Activated naive CD8-positive, alpha-beta T cell treated with anti-CD3 and anti-CD28 coated beads, Interleukin-2, amount 50 U/mL, for 24 hours (primary cell): Measurements from ENCODE around the gene ARHGAP15.

Experiments
- ATAC-seq: fragments of 150-1000 bp; cut with Tn5 transposase; one replicate; pipeline ENCODE4 v1.10.0; 2021
- DNase-seq: peaks from one replicate; pipeline ENCODE4 v3.0.0; 2021
- H3K27ac Mint-ChIP-seq: one replicate; pipeline ENCODE4 v1.8.0; 2021; ENCODE audit warnings: mild to moderate bottlenecking, mixed read lengths
- H3K27me3 Mint-ChIP-seq: one replicate; pipeline ENCODE4 v1.8.0; 2021; ENCODE audit warnings: mixed read lengths
- H3K36me3 Mint-ChIP-seq: one replicate; pipeline ENCODE4 v1.8.0; 2021; ENCODE audit warnings: low read depth, mixed read lengths
- H3K4me1 Mint-ChIP-seq: one replicate; pipeline ENCODE4 v1.8.0; 2021; ENCODE audit warnings: mixed read lengths
- H3K4me3 Mint-ChIP-seq: one replicate; pipeline ENCODE4 v1.8.0; 2021; ENCODE audit warnings: mild to moderate bottlenecking, moderate library complexity, mixed read lengths
- H3K9me3 Mint-ChIP-seq: one replicate; pipeline ENCODE4 v1.8.0; 2021; ENCODE audit warnings: mixed read lengths

ARHGAP15 gene

DNA sequence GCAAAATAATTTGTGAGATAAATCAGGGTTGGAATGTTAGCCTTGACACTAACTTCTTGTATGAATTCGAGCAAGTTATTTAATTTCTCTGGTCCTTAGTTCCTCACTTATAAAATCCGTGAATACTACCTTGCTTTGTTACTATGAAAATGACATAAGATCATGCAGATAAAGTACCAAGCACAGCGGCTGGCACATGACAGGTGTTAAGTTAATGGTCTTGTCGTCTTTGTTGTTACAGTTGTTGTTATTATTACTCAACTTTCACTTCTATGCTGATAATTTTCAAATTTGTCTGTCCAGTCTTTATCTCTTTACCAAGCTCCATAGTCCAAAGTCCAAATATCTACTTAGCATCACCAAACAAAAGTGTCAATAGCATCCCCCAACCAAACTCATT, 482.1 kb downstream of the ARHGAP15 start:
- Mint-ChIP-seq H3K36me3 (peaks cover 13% of the 10 kb centered on the region), H3K27ac (no peak overlapping the region), H3K9me3 (no peaks in the 10 kb centered on the region), H3K27me3 (no peaks in the 10 kb centered on the region), H3K4me1 (peaks cover 27% of the 10 kb centered on the region), H3K4me3 (no peak overlapping the region)
- DNase-seq (no peak), ATAC-seq (no peak)

DNA sequence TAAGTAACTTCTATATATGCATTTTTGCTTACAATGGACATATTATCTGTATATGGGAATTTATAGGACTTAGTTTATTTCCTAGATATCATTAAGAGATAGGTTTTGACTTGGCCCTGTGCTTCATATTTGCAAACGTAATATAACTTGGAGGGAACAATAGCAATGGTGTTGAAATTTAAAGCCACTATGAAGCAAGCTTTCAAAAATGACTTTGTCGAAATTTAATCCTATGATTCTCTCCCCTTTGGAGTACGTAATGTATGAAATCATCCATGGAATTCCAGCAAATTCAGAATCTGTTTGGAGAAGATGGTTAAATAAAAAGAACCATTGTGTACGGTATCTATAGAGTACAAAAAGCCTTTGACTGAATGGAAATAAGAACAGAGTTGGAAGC, 486.3 kb downstream of the ARHGAP15 start:
- ATAC-seq, result no peak
- Mint-ChIP-seq H3K27ac (no peak overlapping the region), H3K4me3 (no peak overlapping the region), H3K4me1 (peaks cover 19% of the 10 kb centered on the region), H3K27me3 (no peaks in the 10 kb centered on the region), H3K9me3 (no peaks in the 10 kb centered on the region), H3K36me3 (peaks cover 16% of the 10 kb centered on the region)
- DNase-seq, result no peak

DNA sequence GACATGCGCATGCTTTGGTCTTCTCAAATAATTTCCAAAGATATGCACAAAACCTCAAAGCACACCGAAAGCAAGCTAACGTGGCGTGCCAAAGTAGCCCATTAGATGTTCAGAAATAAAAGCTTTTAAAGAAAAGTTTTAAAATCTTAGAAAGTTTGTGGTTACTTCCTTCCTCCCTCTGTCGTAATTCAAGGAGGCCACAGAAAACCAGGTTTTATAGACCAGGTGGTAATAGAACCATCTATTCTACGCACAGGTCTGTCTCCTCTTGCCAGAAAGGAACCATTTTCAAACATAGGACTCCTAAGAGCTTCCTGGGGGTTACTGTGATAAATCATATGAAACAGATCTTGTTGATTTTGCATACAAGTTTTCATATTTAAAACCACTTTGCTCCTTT, 487.2 kb downstream of the ARHGAP15 start:
- H3K4me3 Mint-ChIP-seq, result no peak overlapping the region
- H3K9me3 Mint-ChIP-seq, result no peaks in the 10 kb centered on the region
- no peak for ATAC-seq
- DNase-seq, result no peak
- no peak overlapping the region for H3K27ac Mint-ChIP-seq
- H3K4me1 Mint-ChIP-seq, result peaks cover 21% of the 10 kb centered on the region
- H3K27me3 Mint-ChIP-seq, result no peaks in the 10 kb centered on the region
- peaks cover 16% of the 10 kb centered on the region for H3K36me3 Mint-ChIP-seq

DNA sequence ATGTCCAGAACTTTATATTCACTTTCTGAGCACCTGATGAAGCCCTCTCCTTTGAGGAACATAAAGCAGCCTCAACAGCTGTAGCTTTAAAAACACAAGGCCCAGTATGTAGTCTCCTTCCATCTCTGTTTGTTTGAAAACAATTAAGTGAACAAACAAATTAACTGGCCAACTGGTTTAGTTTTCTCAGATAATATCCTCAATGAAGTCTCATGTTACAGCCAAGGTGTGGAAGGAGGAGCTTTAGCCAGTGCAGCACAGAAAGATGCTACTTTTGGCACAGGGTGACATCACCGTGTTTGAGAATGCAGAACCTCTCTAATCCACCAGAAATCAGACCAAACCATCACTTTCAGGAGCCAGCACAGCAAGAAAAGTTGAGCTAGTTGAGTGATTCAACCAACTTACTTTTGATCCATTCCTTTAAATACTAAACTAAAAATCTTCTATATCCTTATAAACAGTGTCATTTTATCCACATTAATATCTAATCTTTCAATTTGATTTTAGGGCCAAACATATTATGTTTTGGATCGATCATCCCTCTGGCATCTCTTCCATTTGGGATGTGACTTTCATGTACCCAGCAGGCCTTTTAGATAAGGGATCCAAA, 488.7 kb downstream of the ARHGAP15 start:
- Mint-ChIP-seq H3K9me3 (no peaks in the 10 kb centered on the region), H3K36me3 (peaks cover 17% of the 10 kb centered on the region), H3K4me3 (no peak overlapping the region), H3K27ac (no peak overlapping the region), H3K4me1 (peaks cover 21% of the 10 kb centered on the region), H3K27me3 (no peaks in the 10 kb centered on the region)
- DNase-seq (no peak), ATAC-seq (no peak)

DNA sequence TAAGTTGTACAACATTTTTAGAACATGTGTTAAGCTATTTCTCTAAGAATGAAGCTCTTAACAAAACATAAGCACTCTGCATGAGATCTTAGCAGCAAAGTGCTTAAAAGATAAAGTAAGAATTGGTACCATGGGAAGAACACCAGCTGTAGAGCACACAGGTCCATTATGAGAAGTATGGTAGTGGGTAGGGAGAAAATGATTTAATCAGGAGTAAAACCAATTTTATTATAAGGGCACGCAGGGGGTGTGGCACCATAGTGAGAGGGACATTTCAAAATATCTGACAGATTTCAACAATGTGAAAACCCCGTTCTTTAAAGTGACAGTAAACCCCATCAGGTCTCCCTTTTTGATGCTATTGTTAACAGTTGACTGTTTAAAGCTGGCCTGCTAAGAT, 492.9 kb downstream of the ARHGAP15 start:
- Mint-ChIP-seq H3K9me3 (peaks cover 5% of the 10 kb centered on the region), H3K27me3 (no peaks in the 10 kb centered on the region), H3K4me3 (no peak overlapping the region), H3K4me1 (peaks cover 3% of the 10 kb centered on the region), H3K36me3 (peaks cover 46% of the 10 kb centered on the region), H3K27ac (no peak overlapping the region)
- DNase-seq, result no peak
- no peak for ATAC-seq

DNA sequence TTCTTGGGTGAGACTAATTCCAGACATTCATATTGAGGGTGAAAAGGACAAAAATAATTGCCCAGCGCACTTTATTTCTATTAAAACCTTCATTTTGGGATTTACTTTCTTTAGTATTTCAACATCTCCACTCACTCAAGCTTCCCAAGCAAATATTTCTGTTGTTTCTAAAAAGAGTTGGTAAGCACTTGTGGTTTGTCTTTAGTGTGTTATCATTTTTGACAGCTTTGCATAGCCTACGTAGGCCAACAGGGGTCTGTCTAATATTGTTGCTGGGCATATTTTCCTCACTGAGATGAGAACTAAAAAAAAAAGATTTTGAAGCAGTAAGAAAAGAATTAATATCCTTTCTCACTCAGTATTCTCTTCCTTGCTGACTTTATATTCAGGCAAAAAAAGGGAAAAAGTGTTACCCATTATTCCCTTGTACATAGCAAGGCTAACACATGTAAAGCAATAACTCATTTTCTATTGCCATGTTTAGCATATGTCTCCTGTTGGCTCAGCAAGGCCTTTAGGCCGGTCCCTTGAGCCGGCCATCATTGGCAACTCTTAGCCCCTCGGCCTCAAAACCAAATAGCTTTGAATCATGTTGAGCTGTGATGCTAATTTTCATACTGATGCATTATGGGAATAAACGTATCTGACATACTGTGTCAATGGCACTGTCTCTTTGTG, 494.2 kb downstream of the ARHGAP15 start:
- H3K4me1 Mint-ChIP-seq, result peaks cover 3% of the 10 kb centered on the region
- H3K27me3 Mint-ChIP-seq, result no peaks in the 10 kb centered on the region
- H3K27ac Mint-ChIP-seq, result no peak overlapping the region
- DNase-seq, result no peak
- peaks cover 5% of the 10 kb centered on the region for H3K9me3 Mint-ChIP-seq
- H3K4me3 Mint-ChIP-seq, result no peak overlapping the region
- H3K36me3 Mint-ChIP-seq, result peaks cover 56% of the 10 kb centered on the region
- no peak for ATAC-seq

DNA sequence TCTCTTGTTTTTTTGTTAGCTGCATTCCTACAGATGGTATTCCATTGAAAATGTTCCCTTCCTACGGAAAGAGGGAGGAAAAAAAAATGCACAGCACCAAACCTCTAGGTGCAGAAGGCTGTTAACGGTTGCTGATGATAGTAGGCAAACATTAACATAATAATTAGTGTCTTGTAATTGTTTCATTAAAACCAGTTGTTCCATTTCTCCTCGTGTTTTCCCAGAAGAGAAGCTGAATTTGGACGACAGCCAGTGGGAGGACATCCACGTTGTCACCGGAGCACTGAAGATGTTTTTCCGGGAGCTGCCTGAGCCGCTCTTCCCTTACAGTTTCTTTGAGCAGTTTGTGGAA, 494.7 kb downstream of the ARHGAP15 start:
- H3K9me3 Mint-ChIP-seq, result peaks cover 5% of the 10 kb centered on the region
- no peak for ATAC-seq
- H3K4me3 Mint-ChIP-seq, result no peak overlapping the region
- no peak for DNase-seq
- H3K27ac Mint-ChIP-seq, result no peak overlapping the region
- H3K27me3 Mint-ChIP-seq, result no peaks in the 10 kb centered on the region
- H3K4me1 Mint-ChIP-seq, result peaks cover 3% of the 10 kb centered on the region
- H3K36me3 Mint-ChIP-seq, result peaks cover 60% of the 10 kb centered on the region

DNA sequence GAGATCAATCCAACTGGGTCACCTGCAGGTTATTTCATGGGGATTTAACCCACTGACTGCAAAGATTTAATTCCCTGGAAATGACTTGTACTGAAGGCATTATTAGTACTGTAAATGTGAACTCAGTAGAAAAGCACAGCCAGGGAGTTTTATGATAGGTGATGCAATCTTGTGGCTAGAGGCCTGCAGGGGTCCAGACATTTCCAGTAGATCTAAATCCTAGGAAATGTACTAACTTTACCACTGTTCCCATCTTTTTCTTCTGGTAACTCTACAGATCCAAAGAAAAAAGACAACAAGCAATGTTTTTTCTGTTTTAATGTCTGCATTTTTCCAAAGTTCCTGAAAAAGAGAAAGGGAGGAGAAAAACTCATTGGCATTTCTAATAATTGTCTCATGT, 500.1 kb downstream of the ARHGAP15 start:
- Mint-ChIP-seq H3K36me3 (peaks cover 67% of the 10 kb centered on the region), H3K27ac (no peak overlapping the region), H3K27me3 (no peaks in the 10 kb centered on the region), H3K9me3 (peaks cover 10% of the 10 kb centered on the region), H3K4me3 (no peak overlapping the region), H3K4me1 (peaks cover 17% of the 10 kb centered on the region)
- ATAC-seq (no peak), DNase-seq (no peak)

DNA sequence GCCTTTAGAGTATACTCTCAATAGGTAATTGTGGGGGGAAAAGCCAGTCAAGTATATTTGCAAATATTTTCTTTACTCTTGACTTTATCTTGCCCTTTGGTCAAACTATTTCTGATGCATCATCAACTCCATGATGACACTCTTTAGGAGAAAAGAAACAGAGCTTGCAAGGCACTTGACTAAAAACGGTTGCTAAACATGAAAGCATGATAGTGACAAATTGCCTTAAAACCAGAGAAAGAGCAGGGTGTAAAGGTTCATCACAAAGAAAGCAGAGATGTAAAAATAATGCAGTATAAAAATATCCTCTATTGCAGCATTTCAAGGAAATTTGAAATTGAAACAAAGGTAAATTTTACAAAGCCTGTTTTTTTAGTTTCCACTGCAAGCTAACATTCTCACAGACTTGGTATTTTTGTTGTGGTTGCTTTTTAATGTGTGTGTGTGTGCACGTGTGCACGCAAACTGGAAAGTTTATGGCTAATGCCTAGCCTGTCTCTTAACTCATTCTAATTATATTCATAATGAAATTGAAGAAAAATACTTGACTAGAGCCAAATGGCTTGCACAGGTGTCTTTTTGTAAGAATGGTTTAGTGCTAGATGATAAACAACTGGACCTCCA, 503.6 kb downstream of the ARHGAP15 start:
- Mint-ChIP-seq H3K4me3 (no peak overlapping the region), H3K9me3 (peaks cover 33% of the 10 kb centered on the region), H3K27ac (peak overlapping the region; percentile 49), H3K4me1 (peaks cover 17% of the 10 kb centered on the region), H3K27me3 (no peaks in the 10 kb centered on the region), H3K36me3 (peaks cover 63% of the 10 kb centered on the region)
- DNase-seq (no peak), ATAC-seq (peak; percentile 40)

DNA sequence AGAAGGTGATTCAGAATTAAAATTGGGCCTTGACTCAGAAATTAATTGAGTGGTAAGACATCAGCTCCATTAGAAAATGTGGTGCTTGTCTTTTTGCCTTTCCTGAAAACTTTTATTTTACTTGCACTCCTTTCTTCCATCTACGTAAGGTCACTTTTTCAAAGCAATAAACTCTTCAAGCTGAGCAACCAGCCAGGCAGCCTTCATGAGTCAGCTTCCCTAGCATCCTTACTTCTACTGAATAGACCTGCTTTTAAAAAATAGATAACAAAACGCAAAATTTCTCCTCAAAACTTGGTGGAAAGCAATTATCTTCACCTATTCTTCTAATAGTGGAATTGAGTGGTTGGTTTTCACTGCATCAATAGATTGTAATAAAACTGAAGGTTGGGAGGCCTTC, 504.2 kb downstream of the ARHGAP15 start:
- peaks cover 58% of the 10 kb centered on the region for H3K36me3 Mint-ChIP-seq
- H3K4me3 Mint-ChIP-seq, result no peak overlapping the region
- H3K27me3 Mint-ChIP-seq, result no peaks in the 10 kb centered on the region
- DNase-seq (no peak), ATAC-seq (no peak)
- peak overlapping the region; percentile 15 for H3K27ac Mint-ChIP-seq
- H3K9me3 Mint-ChIP-seq, result peaks cover 33% of the 10 kb centered on the region
- H3K4me1 Mint-ChIP-seq, result peaks cover 17% of the 10 kb centered on the region

DNA sequence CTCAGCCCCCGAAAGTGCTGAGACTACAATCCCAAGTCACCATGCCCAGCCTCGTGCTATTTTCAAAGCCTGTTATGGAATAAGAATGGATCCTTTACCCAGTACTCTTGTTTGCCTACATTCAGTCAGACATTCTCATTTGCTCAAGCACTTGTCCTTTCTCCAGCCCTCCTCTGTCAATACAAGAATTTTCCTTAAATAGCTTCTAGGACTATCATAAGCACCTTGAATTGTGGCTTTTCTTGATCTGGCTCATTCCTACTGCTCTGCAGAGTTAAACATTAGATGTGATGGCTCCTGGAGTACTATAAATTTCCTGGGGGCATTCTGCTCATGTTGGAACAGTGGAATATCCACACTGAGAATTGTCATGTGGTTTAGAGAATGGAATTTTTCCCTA, 506.1 kb downstream of the ARHGAP15 start:
- H3K4me1 Mint-ChIP-seq, result peaks cover 17% of the 10 kb centered on the region
- no peaks in the 10 kb centered on the region for H3K27me3 Mint-ChIP-seq
- no peak overlapping the region for H3K4me3 Mint-ChIP-seq
- H3K9me3 Mint-ChIP-seq, result peaks cover 33% of the 10 kb centered on the region
- no peak overlapping the region for H3K27ac Mint-ChIP-seq
- ATAC-seq, result no peak
- no peak for DNase-seq
- peaks cover 57% of the 10 kb centered on the region for H3K36me3 Mint-ChIP-seq

DNA sequence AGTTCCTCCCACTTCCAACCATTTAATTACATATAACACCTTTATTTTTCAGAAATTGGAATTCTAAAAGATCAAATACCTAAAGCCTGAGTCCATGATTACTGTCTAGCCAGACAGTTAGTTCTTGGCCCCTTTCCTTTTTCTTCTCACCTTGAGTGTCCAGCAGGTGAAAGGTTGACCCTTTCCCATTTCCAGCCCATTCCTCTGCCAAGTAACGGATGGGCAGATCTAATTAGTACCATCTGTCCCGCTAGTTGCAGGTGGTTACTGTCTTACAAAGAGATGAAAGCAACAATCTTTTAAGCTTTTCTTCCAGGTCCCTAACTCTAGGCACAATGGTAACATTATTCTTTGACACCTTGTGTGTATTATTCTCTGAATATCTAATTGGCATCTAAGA, 506.7 kb downstream of the ARHGAP15 start:
- Mint-ChIP-seq H3K9me3 (peaks cover 33% of the 10 kb centered on the region), H3K27me3 (no peaks in the 10 kb centered on the region), H3K27ac (no peak overlapping the region), H3K4me3 (no peak overlapping the region), H3K36me3 (peaks cover 60% of the 10 kb centered on the region), H3K4me1 (peaks cover 17% of the 10 kb centered on the region)
- no peak for DNase-seq
- ATAC-seq, result no peak

DNA sequence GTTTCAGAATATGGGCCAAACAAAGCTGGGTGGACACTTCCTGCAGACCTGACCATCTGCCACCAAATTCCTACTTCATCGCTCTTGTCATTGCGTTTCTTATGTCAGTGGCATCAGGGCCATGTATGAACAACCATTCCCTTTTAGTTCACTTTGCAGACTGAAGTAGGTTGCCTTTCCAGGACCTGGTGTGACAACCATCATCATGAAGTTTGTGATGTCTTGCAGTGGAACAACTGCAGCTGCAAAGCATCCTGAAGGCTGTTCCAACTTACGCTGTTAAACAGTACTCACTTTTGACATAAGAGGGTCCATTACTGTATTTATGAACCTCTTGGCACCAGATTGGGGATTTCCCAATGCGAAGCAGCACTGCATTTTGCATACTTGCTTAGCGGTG, 511.6 kb downstream of the ARHGAP15 start:
- DNase-seq, result no peak
- ATAC-seq, result no peak
- H3K9me3 Mint-ChIP-seq, result peaks cover 16% of the 10 kb centered on the region
- no peaks in the 10 kb centered on the region for H3K4me1 Mint-ChIP-seq
- no peak overlapping the region for H3K27ac Mint-ChIP-seq
- H3K27me3 Mint-ChIP-seq, result no peaks in the 10 kb centered on the region
- peaks cover 36% of the 10 kb centered on the region for H3K36me3 Mint-ChIP-seq
- H3K4me3 Mint-ChIP-seq, result no peak overlapping the region

DNA sequence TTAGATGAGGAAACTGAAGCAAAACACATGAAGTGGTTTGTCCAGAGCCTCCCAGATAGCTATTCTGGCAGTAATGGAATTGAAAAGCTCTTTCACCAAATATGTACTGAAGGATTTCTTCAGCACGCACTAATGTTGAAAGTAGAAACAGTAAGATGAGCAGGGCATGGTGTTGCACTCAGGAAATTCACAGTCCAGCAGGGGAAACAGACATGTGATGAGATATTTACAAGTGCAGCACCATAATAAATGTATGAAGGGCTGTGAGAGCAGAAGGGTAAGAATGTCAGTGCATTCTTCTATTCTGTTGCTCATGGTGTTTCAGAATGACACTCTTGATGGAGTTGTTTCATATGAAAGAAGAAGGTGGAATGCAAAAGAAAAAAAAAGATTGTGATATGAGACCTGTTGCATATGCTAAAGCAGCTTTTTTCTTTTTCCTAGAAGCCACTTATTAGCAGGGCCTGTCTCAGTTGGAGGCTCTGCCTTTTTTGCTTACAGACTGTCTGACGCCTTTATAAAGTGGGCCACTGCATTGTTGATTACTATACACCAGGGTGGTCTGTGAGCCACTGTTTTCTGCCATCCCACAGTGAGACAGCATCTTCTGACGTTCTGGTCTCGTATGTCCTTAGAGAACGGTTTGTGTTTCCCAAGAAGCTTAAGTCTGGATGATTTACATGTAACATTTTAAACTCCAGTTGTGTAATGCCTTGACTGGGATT, 516.9 kb downstream of the ARHGAP15 start:
- H3K27me3 Mint-ChIP-seq, result no peaks in the 10 kb centered on the region
- H3K36me3 Mint-ChIP-seq, result peaks cover 44% of the 10 kb centered on the region
- H3K4me3 Mint-ChIP-seq, result no peak overlapping the region
- no peak overlapping the region for H3K27ac Mint-ChIP-seq
- peaks cover 27% of the 10 kb centered on the region for H3K9me3 Mint-ChIP-seq
- H3K4me1 Mint-ChIP-seq, result no peaks in the 10 kb centered on the region
- ATAC-seq, result no peak
- no peak for DNase-seq

DNA sequence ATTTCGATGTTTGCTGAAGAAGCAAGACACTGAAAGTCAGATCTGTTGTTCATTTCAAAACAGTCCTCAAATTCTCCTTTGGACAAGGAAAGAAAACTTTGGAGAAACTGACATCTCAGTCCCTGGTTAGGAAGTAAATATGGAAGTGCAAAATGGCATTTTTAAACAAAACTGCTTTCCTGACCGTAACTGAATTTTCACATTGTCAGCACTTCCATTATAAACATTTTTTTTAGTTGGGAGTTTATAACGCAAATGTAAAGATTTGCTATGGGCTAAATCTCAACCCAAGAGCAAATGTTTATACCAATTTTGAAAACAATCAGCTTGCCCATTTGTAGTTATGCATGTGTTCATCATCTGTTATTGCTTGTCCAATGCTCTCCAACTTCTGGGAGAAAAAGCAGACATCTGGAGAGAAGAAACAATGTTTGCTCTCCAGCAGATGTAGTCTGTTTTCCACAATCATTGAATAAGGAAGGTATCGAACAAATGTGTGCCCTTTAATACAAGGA, 520.1 kb downstream of the ARHGAP15 start:
- Mint-ChIP-seq H3K9me3 (peaks cover 44% of the 10 kb centered on the region), H3K4me1 (no peaks in the 10 kb centered on the region), H3K36me3 (peaks cover 63% of the 10 kb centered on the region), H3K4me3 (no peak overlapping the region), H3K27me3 (no peaks in the 10 kb centered on the region), H3K27ac (no peak overlapping the region)
- ATAC-seq (no peak), DNase-seq (no peak)
